ENCODE results near the gene GYPC. TPM values are rescaled to one million over a fixed set of nuclear protein-coding genes. Genes with fewer than 3 reads are reported as not detected.

The GYPC gene
- total RNA-seq, 4 donors from 2014 or later: 170 to 220 (median 171) TPM

DNA sequence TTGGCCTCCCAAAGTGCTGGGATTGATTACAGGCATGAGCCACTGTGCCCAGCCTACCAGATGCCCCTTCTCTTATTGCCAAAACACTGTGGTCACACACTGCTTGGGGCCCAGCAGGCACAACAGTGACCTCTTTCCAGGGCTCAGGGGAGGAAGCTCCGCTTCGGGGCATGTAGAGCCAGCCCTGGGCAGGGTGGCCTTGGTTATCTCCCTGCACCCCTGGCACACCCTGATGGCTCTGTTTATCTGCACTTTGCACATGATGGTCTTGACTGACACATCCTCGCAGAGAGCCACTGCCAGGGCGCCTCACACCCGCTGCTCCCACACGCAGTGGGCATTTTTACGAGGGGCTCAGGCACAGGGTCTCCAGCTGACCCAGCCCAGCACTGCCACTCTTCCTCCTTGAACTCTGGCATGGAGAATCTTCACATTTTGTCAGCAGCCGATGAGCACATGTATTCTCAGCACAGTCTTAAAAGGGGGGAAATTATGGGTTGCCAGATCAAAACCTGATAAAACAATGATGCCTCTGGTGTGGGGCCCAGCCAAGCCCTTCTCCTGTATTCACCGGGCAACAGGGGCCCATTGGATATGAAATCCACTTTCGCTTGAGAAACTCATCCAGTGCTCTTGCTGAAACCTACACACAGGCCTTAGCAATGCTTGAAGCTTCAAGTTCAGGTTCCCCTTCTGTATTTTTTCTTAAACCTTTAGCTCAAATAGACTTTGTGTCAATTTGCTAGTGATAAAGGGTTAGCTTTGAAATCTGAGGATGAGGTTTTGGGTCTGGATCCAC, 5.9 kb downstream of the GYPC start:
- DNase-seq (ENCODE audit: low spot score) (no peak), ATAC-seq (ENCODE audit: low FRiP score) (no peak)
- TF ChIP-seq, protein P1, sequence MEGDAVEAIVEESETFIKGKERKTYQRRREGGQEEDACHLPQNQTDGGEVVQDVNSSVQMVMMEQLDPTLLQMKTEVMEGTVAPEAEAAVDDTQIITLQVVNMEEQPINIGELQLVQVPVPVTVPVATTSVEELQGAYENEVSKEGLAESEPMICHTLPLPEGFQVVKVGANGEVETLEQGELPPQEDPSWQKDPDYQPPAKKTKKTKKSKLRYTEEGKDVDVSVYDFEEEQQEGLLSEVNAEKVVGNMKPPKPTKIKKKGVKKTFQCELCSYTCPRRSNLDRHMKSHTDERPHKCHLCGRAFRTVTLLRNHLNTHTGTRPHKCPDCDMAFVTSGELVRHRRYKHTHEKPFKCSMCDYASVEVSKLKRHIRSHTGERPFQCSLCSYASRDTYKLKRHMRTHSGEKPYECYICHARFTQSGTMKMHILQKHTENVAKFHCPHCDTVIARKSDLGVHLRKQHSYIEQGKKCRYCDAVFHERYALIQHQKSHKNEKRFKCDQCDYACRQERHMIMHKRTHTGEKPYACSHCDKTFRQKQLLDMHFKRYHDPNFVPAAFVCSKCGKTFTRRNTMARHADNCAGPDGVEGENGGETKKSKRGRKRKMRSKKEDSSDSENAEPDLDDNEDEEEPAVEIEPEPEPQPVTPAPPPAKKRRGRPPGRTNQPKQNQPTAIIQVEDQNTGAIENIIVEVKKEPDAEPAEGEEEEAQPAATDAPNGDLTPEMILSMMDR (IDR thresholded peaks at IDR 0.05): no peak

DNA sequence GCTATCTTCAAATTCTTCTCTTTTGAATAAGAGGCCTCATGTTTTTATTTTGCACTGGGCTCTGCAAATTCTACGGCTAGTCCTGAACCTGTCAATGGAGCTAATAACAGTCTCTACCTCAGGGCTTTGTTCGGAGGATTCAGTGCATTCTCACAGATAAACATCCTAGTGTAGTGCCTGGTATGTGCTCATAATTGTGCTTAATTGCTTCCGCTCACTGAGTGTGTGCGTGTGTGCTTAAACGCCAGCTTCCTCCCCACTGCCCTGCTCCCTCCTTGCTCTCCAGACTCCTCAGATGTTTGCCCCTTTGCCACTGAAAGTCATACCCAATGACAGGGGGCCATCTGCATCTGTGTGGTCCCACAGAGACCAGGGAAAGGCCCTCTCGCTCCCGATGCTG, 6.7 kb downstream of the GYPC start:
- TF ChIP-seq, protein P1 (IDR thresholded peaks at IDR 0.05): no peak
- ATAC-seq (ENCODE audit: low FRiP score): no peak
- DNase-seq (ENCODE audit: low spot score): no peak

DNA sequence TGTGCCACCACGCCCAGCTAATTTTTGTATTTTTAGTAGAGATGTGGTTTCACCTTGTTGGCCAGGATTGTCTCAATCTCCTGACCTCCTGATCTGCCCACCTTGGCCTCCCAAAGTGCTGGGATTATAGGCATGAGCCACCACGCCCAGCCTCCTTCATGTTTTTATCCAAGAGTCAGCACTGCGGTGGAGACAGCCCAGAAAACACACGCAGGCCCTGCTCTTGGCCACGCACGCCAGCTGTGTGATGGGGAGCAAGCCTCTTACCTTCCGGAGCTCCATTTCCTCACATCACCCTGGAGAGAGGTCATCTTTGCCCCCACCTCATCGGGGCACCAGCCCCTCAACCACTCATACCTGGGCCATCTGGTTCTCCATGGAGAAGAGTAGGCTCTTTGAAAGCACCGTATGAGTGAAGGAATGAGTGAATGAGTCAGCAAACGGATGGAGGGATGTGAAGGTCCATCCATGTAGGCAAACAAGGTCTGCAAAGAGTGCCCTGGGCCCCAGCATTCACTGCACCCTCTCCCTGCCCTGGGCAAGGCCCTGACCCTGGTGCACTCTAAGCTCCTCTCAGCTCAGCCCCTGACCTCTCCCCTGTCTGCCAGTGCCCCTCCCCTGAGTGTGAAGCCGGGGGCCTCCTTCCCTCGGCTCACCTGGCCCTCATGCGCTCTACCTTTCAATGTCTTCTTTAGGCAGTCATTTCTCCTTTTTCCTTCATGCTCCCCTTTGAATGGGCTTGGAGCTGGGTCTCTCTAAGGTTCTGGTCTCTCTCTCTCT, 7.4 kb downstream of the GYPC start:
- DNase-seq (ENCODE audit: low spot score): no peak
- TF ChIP-seq, protein P1 (IDR thresholded peaks at IDR 0.05): no peak

DNA sequence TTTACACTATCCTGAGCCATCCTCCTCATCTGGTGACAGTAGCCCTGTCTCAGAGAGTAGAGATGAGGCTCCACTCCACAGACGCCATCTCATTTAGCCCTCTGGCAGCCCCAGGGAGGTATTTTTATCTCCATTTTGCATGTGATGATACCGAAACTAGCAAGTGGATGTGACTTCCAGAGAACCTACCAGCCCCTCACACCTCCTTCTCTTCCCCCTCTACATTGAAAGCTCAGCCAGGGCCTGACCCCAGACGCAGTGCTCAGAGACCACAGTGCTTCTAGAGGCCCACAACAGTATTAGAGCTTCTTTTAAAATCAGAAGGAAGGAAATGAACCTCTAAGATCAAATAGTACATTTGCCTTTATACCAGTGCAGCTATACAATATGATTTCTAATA, 8.3 kb downstream of the GYPC start:
- ATAC-seq (ENCODE audit: low FRiP score): no peak
- DNase-seq (ENCODE audit: low spot score): no peak
- TF ChIP-seq, protein P1 (IDR thresholded peaks at IDR 0.05): no peak

More for the DNA sequence above, 7.4 kb downstream of the GYPC start:
- no peak for ATAC-seq (ENCODE audit: low FRiP score)

DNA sequence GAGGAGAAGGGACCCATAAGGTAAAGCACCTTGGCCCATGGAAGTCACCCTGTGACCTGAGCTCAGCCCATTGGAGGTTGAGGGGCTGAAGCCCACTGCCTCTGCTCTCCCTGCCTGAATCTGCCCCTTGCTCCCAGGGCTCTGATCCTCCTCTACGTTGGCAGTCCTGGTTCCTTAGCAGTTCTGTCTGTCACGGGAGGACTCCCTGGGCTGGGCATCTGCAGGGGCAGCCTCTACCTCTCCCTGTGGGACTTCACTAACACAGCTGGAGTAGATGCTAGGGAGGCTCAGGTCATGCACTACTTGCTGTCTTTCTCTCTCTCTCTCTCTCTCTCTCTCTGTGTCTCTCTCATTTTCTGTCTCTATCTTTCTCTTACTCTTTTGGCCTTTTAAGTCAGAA, 8.7 kb downstream of the GYPC start:
- TF ChIP-seq, protein P1 (IDR thresholded peaks at IDR 0.05): no peak
- ATAC-seq (ENCODE audit: low FRiP score): no peak
- DNase-seq (ENCODE audit: low spot score): no peak

DNA sequence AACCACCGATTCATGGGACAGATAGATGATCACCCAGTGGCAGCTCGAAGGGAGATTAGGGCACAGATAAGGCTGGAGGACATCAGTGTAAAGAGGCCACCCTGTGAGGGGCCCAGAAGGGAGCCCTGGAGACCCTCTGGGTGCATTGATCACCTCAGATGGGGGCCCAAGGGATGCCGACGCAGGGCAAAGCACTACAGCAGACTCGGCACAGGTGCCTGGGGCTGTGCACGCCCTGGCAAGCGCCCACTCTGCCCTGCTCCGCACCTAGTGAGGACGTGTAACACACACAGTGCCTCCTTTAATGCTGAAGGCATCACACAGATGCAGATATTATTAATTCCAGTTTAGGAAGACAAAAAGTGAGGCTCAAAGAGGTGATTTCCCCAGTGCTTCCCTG, 9.5 kb downstream of the GYPC start:
- ATAC-seq (ENCODE audit: low FRiP score) (no peak), DNase-seq (ENCODE audit: low spot score) (no peak)
- TF ChIP-seq, protein P1 (IDR thresholded peaks at IDR 0.05): no peak
